Gastroesophageal sphincter (tissue), 4 donors: ENCODE data around the gene HUS1B. TPM values are rescaled to one million over a fixed set of nuclear protein-coding genes. Genes with fewer than 3 reads are reported as not detected.

Source experiments
- ATAC-seq: fragments of 150-250 bp; one replicate; pipeline ENCODE4 v1.9.1; 2016; ENCODE audit warnings: mild to moderate bottlenecking, moderate library complexity
- H3K27ac ChIP-seq, 4 donors: fragments of 200-600 bp; sonication (generic) in 3 of 4; 1 replicate in 3 of 4; 2 replicates in 1 of 4; pipeline ENCODE4 v1.5.1; 2016 to 2019
- H3K27me3 ChIP-seq: fragments of 200-600 bp; sonication (generic); one replicate; pipeline ENCODE4 v1.5.1; 2019
- H3K36me3 ChIP-seq, 2 donors: fragments of 200-600 bp; sonication (generic); one replicate each; pipeline ENCODE4 v1.5.1; 2019; ENCODE audit warnings: control low read depth in 1 of 2
- H3K4me1 ChIP-seq, 3 donors: fragments of 200-600 bp; sonication (generic); 1 replicate in 2 of 3; 2 replicates in 1 of 3; pipeline ENCODE4 v1.5.1; 2016 to 2019; ENCODE audit warnings: control low read depth in 2 of 3
- H3K4me3 ChIP-seq, 2 donors: fragments of 200-600 bp; sonication (generic); one replicate each; pipeline ENCODE4 v1.5.1; 2019; ENCODE audit warnings: mild to moderate bottlenecking in 1 of 2, moderate library complexity in 1 of 2
- H3K9me3 ChIP-seq, 3 donors: fragments of 200-600 bp; sonication (generic); one replicate each; pipeline ENCODE4 v1.5.1; 2017 to 2019; ENCODE audit warnings: control low read depth in 2 of 3
- CTCF ChIP-seq, 4 experiments: fragments of 200-600 bp in 2 of 4; fragments of 450-650 bp in 2 of 4; sonication (generic) in 1 of 4; IDR thresholded peaks; one replicate each; pipeline ENCODE4 v1.5.1; 2017 to 2019; ENCODE audit warnings: antibody characterized with exemption in 4 of 4, mild to moderate bottlenecking in 2 of 4, moderate library complexity in 2 of 4
- EP300 ChIP-seq: sonication (generic); formaldehyde crosslinking; IDR thresholded peaks from one replicate; pipeline ENCODE4 v1.6.1; 2017; ENCODE audit warnings: antibody characterized with exemption, mild to moderate bottlenecking
- POLR2A ChIP-seq, 2 donors: fragments of 450-650 bp; IDR thresholded peaks; one replicate each; pipeline ENCODE4 v1.6.1; 2017; ENCODE audit warnings: antibody characterized with exemption in 2 of 2, mild to moderate bottlenecking in 2 of 2, moderate library complexity in 1 of 2
- POLR2AphosphoS5 ChIP-seq: sonication (generic); formaldehyde crosslinking; IDR thresholded peaks from one replicate; pipeline ENCODE4 v1.6.1; 2017; ENCODE audit warnings: antibody characterized with exemption
- WGBS, 2 donors: methylation state at CpG; one replicate each; pipeline ENCODE4 v1.1.5; 2018; ENCODE audit warnings: low coverage in 1 of 2; 5-methylcytosine and 5-hydroxymethylcytosine counted together
- total RNA-seq, 4 donors: library from RNA; depleted of rRNA; stranded (reverse); fragments of >200 nt; gene quantifications; one replicate each; pipeline ENCODE4 v1.1.0, GENCODE V29; 2016

Gene HUS1B
- total RNA-seq, 4 donors from 2014 or later = 0.77 to 2.3 (median 2.0) TPM; not detected in 1

GRCh38 chr6:680251-680650 lies 23.4 kb upstream of the HUS1B start:
- no peak for ATAC-seq
- no peak for TF ChIP-seq EP300
- TF ChIP-seq POLR2A (IDR thresholded peaks at IDR 0.05) = no peak
- no peak for TF ChIP-seq POLR2AphosphoS5
- TF ChIP-seq CTCF (IDR thresholded peaks at IDR 0.05) = no peak
- H3K4me1 ChIP-seq = peaks cover 0 to 75% (median 12%) of the 10 kb centered on the region in 3 donors
- H3K36me3 ChIP-seq = no peaks in the 10 kb centered on the region
- H3K27ac ChIP-seq = peak overlapping the region in 2 of 4 donors; percentile 8 to 81
- WGBS, 2 donors = 73 to 89% methylated on average over 2 of the region's 2 CpGs
- no peak overlapping the region for H3K4me3 ChIP-seq
- H3K9me3 ChIP-seq = no peaks in the 10 kb centered on the region
- no peaks in the 10 kb centered on the region for H3K27me3 ChIP-seq

GRCh38 chr6:679282-679681 lies 22.4 kb upstream of the HUS1B start:
- Histone ChIP-seq H3K36me3 (no peaks in the 10 kb centered on the region), H3K4me1 (peaks cover 0 to 74% (median 8%) of the 10 kb centered on the region in 3 donors), H3K27me3 (no peaks in the 10 kb centered on the region), H3K9me3 (no peaks in the 10 kb centered on the region), H3K4me3 (no peak overlapping the region), H3K27ac (no peak overlapping the region)
- WGBS, 2 donors = 62 to 77% methylated on average over 5 to 9 of the region's 9 CpGs
- ATAC-seq = no peak
- TF ChIP-seq POLR2AphosphoS5 (no peak), EP300 (no peak), CTCF (IDR thresholded peaks at IDR 0.05) (no peak), POLR2A (IDR thresholded peaks at IDR 0.05) (no peak)

GRCh38 chr6:678520-678919 lies 21.6 kb upstream of the HUS1B start:
- 24 to 27% methylated on average over 3 of the region's 3 CpGs for WGBS, 2 donors
- H3K36me3 ChIP-seq = no peaks in the 10 kb centered on the region
- H3K4me1 ChIP-seq = peaks cover 0 to 68% (median 4%) of the 10 kb centered on the region in 3 donors
- no peak for TF ChIP-seq EP300
- no peak for TF ChIP-seq POLR2AphosphoS5
- no peak for TF ChIP-seq CTCF (IDR thresholded peaks at IDR 0.05)
- TF ChIP-seq POLR2A (IDR thresholded peaks at IDR 0.05) = no peak
- peak overlapping the region in 1 of 4 donors; percentile 3 for H3K27ac ChIP-seq
- ATAC-seq = no peak
- H3K9me3 ChIP-seq = no peaks in the 10 kb centered on the region
- H3K4me3 ChIP-seq = no peak overlapping the region
- H3K27me3 ChIP-seq = no peaks in the 10 kb centered on the region

- no peaks in the 10 kb centered on the region for H3K36me3 ChIP-seq
- ATAC-seq = no peak
- no peak for TF ChIP-seq EP300
- no peak for TF ChIP-seq CTCF (IDR thresholded peaks at IDR 0.05)
- no peak for TF ChIP-seq POLR2AphosphoS5
- no peak for TF ChIP-seq POLR2A (IDR thresholded peaks at IDR 0.05)
- H3K9me3 ChIP-seq = no peaks in the 10 kb centered on the region
- peak overlapping the region in 1 of 4 donors; percentile 3 for H3K27ac ChIP-seq
- peaks cover 0 to 62% (median 4%) of the 10 kb centered on the region in 3 donors for H3K4me1 ChIP-seq
- no peaks in the 10 kb centered on the region for H3K27me3 ChIP-seq
- no peak overlapping the region for H3K4me3 ChIP-seq
- WGBS, 2 donors = 100% methylated on average over 1 of the region's 4 CpGs
Observed at GRCh38 chr6:677919-678318, 21.0 kb upstream of the HUS1B start.

GRCh38 chr6:674956-675355 lies 18.1 kb upstream of the HUS1B start:
- Histone ChIP-seq H3K36me3 (no peaks in the 10 kb centered on the region), H3K9me3 (no peaks in the 10 kb centered on the region), H3K4me3 (no peak overlapping the region), H3K27me3 (no peaks in the 10 kb centered on the region), H3K4me1 (peaks cover 0 to 33% (median 4%) of the 10 kb centered on the region in 3 donors), H3K27ac (no peak overlapping the region)
- no peak for ATAC-seq
- 62 to 88% methylated on average over 2 to 3 of the region's 3 CpGs for WGBS, 2 donors
- TF ChIP-seq POLR2AphosphoS5 (no peak), EP300 (no peak), POLR2A (IDR thresholded peaks at IDR 0.05) (no peak), CTCF (IDR thresholded peaks at IDR 0.05) (no peak)
